TTC549 (cell line): Measurements from ENCODE around the gene CBFA2T2.
"Not testable (repeated sequence)": the region's sequence is repeated elsewhere in the genome, so short reads cannot be mapped to it uniquely, and the experiment has no call there.

Experiments
- FAIRE-seq: peaks from 2 replicates; lab custom pipeline; 2012; peaks lifted over from hg19 to GRCh38; lab: Jason Lieb, UNC

The CBFA2T2 gene

GRCh38 chr20:33626190-33626589, 136.3 kb downstream of the CBFA2T2 start:
- FAIRE-seq = no peak

DNA sequence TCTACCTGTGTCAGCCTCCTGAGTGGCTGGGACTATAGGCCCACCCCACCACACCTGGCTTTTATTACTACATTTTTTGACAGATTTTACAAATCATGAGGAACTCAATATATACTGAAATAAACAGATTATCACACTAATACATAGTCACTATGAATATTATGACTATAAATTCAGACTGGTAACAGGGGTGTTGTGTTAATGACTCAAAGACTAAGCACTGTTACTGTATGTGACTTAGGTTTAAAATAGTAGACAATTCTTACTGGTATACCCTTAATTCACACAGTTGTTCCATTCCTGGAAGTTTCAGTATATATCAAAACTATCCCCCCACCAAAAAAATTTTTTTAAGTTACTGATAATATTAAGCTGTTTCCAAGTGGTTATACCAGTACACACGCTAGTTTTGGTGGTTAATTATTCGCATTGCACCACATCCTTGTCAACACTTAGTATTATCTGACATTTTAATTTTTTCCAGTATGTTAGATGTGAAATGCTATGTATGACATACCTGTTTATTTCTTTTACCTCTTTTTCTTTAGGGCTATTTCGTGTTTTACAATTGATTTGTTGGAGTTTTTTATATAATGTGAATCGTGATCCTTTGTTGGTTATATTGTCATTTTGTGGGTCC, 137.8 kb downstream of the CBFA2T2 start:
- no peak for FAIRE-seq

GRCh38 chr20:33629533-33629932, 139.6 kb downstream of the CBFA2T2 start:
- FAIRE-seq = no peak

GRCh38 chr20:33629979-33630378, 140.1 kb downstream of the CBFA2T2 start:
- FAIRE-seq = no peak

- FAIRE-seq = no peak
These were observed 140.6 kb downstream of the CBFA2T2 start for GRCh38 chr20:33630507-33630906.

DNA sequence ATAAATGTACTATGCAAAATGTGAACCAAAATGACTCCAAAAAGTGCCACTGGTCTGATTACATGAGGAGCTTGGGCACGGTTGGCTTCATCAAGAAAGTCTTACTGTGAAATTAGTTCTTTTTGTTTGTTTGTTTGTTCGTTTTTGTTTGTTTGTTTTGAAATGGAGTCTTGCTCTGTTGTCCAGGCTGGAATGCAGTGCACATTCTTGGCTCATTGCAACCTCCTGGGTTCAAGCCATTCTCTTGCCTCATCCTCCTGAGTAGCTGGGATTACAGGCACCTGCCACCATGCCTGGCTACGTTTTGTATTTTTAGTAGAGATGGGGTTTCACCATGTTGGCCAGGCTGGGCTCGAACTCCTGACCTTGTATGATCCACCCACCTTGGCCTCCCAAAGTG, 142.0 kb downstream of the CBFA2T2 start:
- FAIRE-seq = not testable (repeated sequence)

- FAIRE-seq = no peak
These were observed 145.4 kb downstream of the CBFA2T2 start for GRCh38 chr20:33635341-33635740.

- no peak for FAIRE-seq
These were observed 146.9 kb downstream of the CBFA2T2 start for GRCh38 chr20:33636776-33637175.

- FAIRE-seq = no peak
These were observed 150.4 kb downstream of the CBFA2T2 start for GRCh38 chr20:33640287-33640686.

GRCh38 chr20:33644313-33645071, 154.6 kb downstream of the CBFA2T2 start:
- FAIRE-seq = no peak

DNA sequence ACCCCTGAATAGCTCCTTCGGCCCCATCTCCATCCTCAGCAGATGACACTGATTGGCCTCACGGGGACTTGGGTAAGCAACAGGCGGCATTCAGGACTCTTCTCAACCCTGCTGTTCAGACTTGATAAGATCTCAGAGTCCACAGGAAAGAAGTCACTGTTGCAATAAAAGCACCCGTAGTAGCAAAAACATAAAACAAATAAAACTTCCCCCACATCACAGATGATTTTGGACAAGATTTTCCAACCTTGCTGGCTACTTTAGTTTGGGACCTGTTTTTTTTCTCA, 155.1 kb downstream of the CBFA2T2 start:
- no peak for FAIRE-seq

DNA sequence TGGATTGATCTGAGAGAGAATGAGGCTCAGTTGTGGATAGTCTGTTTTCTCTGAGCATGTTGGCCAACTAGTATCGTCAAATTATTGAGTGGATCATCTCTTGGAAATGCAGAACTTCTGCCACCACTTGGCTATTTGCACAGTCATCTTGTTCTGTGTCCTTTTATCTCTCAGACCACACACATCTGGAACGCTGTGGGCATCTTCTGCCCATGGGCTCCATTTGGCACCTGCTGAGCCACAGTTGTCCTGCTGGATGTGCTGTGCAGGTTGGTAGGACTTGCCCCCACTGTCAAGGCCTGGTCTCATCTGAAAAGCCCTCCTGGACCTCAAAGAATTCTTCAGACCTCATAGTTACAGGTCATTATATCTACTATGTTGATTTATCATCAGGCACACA, 155.5 kb downstream of the CBFA2T2 start:
- no peak for FAIRE-seq

DNA sequence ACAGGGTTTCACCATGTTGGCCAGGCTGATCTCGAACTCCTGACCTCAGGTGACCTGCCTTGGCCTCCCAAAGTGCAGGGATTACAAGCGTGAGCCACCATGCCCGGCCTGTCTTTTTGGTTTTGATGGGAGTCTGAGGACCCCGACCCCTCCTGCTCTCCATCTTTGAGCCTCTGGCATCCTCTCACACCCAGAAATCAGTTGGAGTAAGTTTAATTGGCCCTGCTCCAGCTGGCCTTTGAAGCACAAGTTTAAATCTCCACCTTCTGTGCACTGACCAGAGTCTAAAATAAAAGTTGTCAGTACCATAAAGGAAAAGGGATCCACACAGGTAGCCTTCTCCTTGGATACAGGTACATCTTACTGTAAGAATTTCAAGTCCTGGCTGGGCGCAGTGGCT, 156.3 kb downstream of the CBFA2T2 start:
- no peak for FAIRE-seq

DNA sequence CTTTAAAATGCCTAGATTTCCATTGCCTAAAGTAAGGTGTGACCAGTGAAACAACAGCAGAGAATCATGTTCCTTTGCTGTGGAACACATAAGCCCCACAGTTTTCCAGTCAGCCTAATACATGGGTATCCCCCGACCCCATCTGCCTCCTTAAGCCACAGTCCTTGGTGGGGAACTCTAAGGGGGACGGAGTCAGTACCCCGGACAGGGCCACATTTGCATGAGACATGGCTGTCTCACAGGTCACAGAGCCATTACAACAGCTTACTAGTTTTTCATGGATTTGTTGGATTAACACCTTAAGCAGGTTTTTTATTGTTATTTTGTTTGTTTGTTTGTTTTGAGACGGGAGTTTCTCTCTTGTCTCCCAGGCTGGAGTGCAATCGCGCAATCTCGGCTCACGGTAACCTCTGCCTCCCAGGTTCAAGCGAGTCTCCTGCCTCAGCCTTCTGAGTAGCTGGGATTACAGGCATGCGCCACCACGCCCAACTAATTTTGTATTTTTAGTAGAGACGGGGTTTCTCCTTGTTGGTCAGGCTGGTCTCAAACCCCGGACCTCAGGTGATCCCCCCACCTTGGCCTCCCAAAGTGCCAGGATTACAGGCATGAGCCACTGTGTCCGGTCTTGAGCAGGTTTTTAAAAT, 157.2 kb downstream of the CBFA2T2 start:
- FAIRE-seq = not testable (repeated sequence)

- no peak for FAIRE-seq
These were observed 157.9 kb downstream of the CBFA2T2 start for GRCh38 chr20:33647603-33648395.

GRCh38 chr20:33648396-33649004, 158.6 kb downstream of the CBFA2T2 start:
- no peak for FAIRE-seq

GRCh38 chr20:33649201-33649681, 159.3 kb downstream of the CBFA2T2 start:
- FAIRE-seq = no peak

DNA sequence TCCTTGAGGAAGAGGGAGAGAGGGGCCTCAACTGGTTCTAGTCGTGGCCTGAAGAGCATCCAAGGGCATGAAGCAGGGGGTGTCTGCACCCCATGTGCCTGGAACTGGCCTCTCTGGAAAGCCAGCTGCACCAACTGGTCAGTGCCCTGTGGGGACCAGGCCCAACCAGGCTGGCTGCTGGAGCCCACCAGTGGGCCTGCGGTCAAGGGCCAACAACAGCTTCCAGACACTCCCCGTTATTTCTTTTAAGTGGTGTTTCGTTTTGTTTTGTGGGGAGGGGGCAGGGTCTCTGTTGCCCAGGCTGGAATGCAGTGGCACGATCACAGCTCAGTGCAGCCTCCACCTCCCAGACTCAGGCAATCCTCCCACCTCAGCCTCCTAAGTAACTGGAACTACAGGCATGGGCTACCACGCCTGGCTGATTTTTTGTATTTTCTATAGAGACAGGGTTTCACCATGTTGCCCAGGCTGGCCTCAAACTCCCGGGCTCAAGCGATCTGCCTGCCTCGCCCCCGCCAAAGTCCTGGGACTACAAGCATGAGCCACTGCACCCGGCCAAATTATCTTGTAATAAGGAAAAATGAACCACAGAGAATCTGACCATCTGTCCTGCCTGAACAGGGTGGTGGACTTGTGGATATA, 160.3 kb downstream of the CBFA2T2 start:
- FAIRE-seq = no peak

DNA sequence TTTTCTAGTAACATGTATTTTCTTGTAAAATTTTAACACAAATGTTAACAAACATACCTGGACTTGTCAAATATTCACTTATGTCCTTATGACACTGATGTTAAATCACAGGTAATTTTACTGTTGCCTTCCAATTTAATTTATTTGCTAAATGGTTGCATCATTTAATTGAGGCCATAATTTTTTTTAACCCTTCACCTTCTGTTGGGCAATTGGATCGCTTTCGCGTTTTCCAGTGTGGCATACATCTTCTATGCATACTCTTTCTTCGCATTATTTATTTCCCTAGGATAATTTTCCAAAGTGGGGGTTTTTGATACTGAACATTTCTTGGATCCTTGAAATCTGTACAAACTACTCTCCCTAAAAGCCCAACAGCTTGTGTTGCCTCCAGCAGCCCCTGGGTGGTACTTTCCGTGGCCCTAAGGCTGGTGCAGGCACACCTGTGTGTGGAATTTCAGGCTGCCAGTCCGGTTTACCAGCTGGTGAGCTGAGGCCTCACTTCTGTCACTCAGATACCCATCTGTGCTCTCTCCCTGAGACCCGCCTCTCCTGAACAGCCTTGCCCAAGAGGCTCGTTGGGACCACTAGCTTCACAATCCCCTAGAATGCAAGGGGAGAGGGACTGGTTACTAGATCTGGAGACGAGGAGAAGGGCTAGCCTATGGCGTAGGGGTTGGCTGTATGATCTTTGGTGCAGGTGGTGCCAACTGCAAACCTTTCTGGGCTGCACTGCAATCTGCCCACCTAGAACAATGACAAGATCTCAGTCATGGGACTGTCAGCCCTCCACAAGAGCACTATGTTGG, 161.1 kb downstream of the CBFA2T2 start:
- FAIRE-seq = no peak

- no peak for FAIRE-seq
These were observed 161.7 kb downstream of the CBFA2T2 start for GRCh38 chr20:33651562-33652048.
